Measurements from ENCODE around the gene AIDA. TPM values are rescaled to one million over a fixed set of nuclear protein-coding genes. Genes with fewer than 3 reads are reported as not detected.

The AIDA gene
- total RNA-seq, 4 donors from 2014 or later = 25.8 to 41.4 (median 36.4) TPM

DNA sequence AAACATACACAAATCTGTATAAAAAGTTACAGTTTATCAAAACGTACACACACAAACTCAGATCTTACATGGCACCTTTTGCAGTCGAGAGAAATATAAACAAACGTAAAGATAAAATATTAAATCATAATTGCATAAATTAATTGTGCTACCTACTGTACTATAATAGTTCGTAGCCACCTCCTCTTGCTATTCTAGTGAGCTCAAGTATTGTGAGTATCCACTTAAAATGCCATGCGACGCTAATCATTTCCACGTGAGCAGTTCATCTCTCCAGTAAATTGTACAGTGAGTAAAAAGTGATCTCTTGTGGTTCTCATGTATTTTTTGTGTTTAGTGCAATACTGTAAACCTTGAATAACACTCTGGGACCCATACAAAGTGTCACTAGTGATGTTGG lies 88.1 kb downstream of the AIDA start:
- Histone ChIP-seq H3K27ac (no peak overlapping the region), H3K4me1 (peaks cover 0 to 5% (median 4%) of the 10 kb centered on the region in 4 donors), H3K36me3 (peaks cover 0 to 36% (median 10%) of the 10 kb centered on the region in 4 donors), H3K27me3 (no peaks in the 10 kb centered on the region), H3K9me3 (no peaks in the 10 kb centered on the region), H3K4me3 (no peak overlapping the region)
- in situ Hi-C loops (cut with MboI; ENCODE audit: low pct_ligation_motif_present in 1 of 4, low pct_unique_long_range_greater_than_20kb in 1 of 4, low sequenced_read_pairs in 3 of 4) = no loop called here
- WGBS, 2 donors (ENCODE audit: low coverage in 1 of 2) = 91 to 93% methylated on average over 7 of the region's 7 CpGs
- TF ChIP-seq, protein P1, sequence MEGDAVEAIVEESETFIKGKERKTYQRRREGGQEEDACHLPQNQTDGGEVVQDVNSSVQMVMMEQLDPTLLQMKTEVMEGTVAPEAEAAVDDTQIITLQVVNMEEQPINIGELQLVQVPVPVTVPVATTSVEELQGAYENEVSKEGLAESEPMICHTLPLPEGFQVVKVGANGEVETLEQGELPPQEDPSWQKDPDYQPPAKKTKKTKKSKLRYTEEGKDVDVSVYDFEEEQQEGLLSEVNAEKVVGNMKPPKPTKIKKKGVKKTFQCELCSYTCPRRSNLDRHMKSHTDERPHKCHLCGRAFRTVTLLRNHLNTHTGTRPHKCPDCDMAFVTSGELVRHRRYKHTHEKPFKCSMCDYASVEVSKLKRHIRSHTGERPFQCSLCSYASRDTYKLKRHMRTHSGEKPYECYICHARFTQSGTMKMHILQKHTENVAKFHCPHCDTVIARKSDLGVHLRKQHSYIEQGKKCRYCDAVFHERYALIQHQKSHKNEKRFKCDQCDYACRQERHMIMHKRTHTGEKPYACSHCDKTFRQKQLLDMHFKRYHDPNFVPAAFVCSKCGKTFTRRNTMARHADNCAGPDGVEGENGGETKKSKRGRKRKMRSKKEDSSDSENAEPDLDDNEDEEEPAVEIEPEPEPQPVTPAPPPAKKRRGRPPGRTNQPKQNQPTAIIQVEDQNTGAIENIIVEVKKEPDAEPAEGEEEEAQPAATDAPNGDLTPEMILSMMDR (IDR thresholded peaks at IDR 0.05) = no peak
- TF ChIP-seq POLR2AphosphoS5 (IDR thresholded peaks at IDR 0.05) (no peak), POLR2A (IDR thresholded peaks at IDR 0.05) (no peak)
- intact Hi-C loops (cut with DNase I; ENCODE audit: low total_unique reads) = no loop called here
- no peak for DNase-seq

DNA sequence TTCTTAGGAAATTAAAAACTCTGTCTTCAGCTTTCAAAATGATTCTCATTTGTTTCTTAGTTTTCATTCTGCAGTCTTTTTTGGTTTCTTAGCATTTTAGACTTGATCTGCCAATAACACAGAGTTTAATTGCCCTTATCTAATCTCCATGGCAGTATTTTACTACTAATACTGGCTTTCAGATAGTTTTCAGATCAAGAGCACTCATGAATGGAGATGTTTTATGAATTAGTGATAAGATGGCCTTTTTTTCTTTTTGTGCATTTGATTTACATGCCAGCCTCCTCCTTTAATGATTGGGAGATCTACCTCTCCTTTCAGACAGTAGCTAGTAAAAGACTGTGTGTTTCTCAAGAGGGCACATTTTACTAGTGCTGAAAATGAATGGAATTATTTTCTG lies 88.8 kb downstream of the AIDA start:
- intact Hi-C loops (cut with DNase I; ENCODE audit: low total_unique reads) (no loop called here), in situ Hi-C loops (cut with MboI; ENCODE audit: low pct_ligation_motif_present in 1 of 4, low pct_unique_long_range_greater_than_20kb in 1 of 4, low sequenced_read_pairs in 3 of 4) (no loop called here)
- H3K4me1 ChIP-seq = peaks cover 0 to 12% (median 7%) of the 10 kb centered on the region in 4 donors
- no peak overlapping the region for H3K4me3 ChIP-seq
- no peak for DNase-seq
- no peaks in the 10 kb centered on the region for H3K27me3 ChIP-seq
- peaks cover 0 to 29% (median 7%) of the 10 kb centered on the region in 4 donors for H3K36me3 ChIP-seq
- H3K9me3 ChIP-seq = no peaks in the 10 kb centered on the region
- no peak for TF ChIP-seq POLR2AphosphoS5 (IDR thresholded peaks at IDR 0.05)
- TF ChIP-seq EP300 (IDR thresholded peaks at IDR 0.05; ENCODE audit: low read depth) = no peak
- TF ChIP-seq POLR2A (IDR thresholded peaks at IDR 0.05) = no peak
- TF ChIP-seq, protein P1 (IDR thresholded peaks at IDR 0.05) = no peak
- H3K27ac ChIP-seq = no peak overlapping the region

DNA sequence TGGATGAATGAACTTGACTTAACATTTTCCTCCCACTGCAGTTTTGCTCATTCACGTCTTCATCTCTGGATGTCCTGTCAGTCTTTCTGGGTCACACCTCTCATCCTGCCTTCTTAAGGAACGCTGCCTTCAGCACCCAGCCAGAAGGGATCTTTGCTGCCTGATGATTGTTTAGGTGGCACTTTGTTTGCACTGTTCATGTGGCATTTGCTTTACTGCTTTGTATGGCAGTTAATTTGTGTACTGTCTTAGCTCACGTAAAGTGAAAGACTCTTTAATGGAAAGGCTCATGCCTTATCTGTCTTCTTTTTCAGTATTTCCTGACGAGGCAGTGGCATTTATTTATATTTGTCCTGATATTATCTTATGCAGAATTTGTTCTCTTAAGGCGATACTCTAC lies 89.5 kb downstream of the AIDA start:
- in situ Hi-C loops (cut with MboI; ENCODE audit: low pct_ligation_motif_present in 1 of 4, low pct_unique_long_range_greater_than_20kb in 1 of 4, low sequenced_read_pairs in 3 of 4) (no loop called here), intact Hi-C loops (cut with DNase I; ENCODE audit: low total_unique reads) (no loop called here)
- Histone ChIP-seq H3K27ac (no peak overlapping the region), H3K27me3 (no peaks in the 10 kb centered on the region), H3K4me3 (no peak overlapping the region), H3K36me3 (peaks cover 0 to 22% (median 7%) of the 10 kb centered on the region in 4 donors), H3K9me3 (no peaks in the 10 kb centered on the region), H3K4me1 (peaks cover 0 to 13% (median 7%) of the 10 kb centered on the region in 4 donors)
- TF ChIP-seq EP300 (IDR thresholded peaks at IDR 0.05; ENCODE audit: low read depth) (no peak), POLR2A (IDR thresholded peaks at IDR 0.05) (no peak), POLR2AphosphoS5 (IDR thresholded peaks at IDR 0.05) (no peak)
- TF ChIP-seq, protein P1 (IDR thresholded peaks at IDR 0.05) = no peak
- DNase-seq = no peak
- WGBS, 2 donors (ENCODE audit: low coverage in 1 of 2) = 70 to 80% methylated on average over 5 of the region's 5 CpGs

DNA sequence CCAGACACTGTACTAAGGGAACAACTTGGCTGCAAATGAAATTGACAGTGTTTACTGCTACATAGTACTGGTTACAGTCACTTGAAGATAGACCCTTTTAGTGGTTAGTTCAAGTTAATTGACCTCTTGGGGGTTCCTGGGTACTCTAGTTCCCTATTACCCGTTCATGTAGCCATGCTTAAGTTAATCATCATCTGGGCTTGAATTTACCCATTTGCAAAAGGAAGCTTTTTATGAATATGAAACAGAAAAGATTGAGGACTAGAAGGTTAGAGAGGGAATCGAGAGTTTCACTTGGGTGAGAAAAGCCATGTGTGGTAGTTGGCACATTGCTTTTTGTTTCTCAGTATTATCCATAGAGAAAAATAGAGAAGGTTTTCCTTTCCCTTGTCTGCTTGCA lies 91.7 kb downstream of the AIDA start:
- Histone ChIP-seq H3K27ac (no peak overlapping the region), H3K27me3 (no peaks in the 10 kb centered on the region), H3K4me3 (no peak overlapping the region), H3K9me3 (no peaks in the 10 kb centered on the region), H3K4me1 (peaks cover 4 to 24% (median 12%) of the 10 kb centered on the region in 4 donors), H3K36me3 (peaks cover 0 to 14% (median 3%) of the 10 kb centered on the region in 4 donors)
- in situ Hi-C loops (cut with MboI; ENCODE audit: low pct_ligation_motif_present in 1 of 4, low pct_unique_long_range_greater_than_20kb in 1 of 4, low sequenced_read_pairs in 3 of 4) = no loop called here
- DNase-seq = no peak
- WGBS, 2 donors (ENCODE audit: low coverage in 1 of 2) = 76 to 82% methylated on average over 2 of the region's 2 CpGs
- TF ChIP-seq POLR2AphosphoS5 (IDR thresholded peaks at IDR 0.05) (no peak), EP300 (IDR thresholded peaks at IDR 0.05; ENCODE audit: low read depth) (no peak), POLR2A (IDR thresholded peaks at IDR 0.05) (no peak)
- TF ChIP-seq, protein P1 (IDR thresholded peaks at IDR 0.05) = no peak
- intact Hi-C loops (cut with DNase I; ENCODE audit: low total_unique reads) = no loop called here
